GM23338 (cell line): ENCODE data around the gene C6orf89. TPM values are rescaled to one million over a fixed set of nuclear protein-coding genes. Genes with fewer than 3 reads are reported as not detected.

Source experiments
- ATAC-seq: fragments of 200-7000 bp; cut with Tn5 transposase; 3 replicates; pipeline ENCODE4 v1.9.1; 2020
- DNase-seq: peaks from one replicate; pipeline ENCODE4 v3.0.0-alpha.2; 2015; ENCODE audit warnings: low spot score
- H2AFZ ChIP-seq: fragments of 200-600 bp; sonication (generic); 2 replicates; pipeline ENCODE4 v1.8.0; 2016; ENCODE audit warnings: antibody characterized with exemption, mild to moderate bottlenecking, moderate library complexity
- H3F3A ChIP-seq: fragments of 200-600 bp; sonication (generic); replicated peaks from 2 replicates; pipeline ENCODE4 v1.8.0; 2017; ENCODE audit warnings: antibody characterized with exemption, mixed run types, low read depth
- H3K27ac ChIP-seq: fragments of 200-600 bp; sonication (generic); 2 replicates; pipeline ENCODE4 v1.6.1; 2016; ENCODE audit warnings: low read depth
- H3K27me3 ChIP-seq: fragments of 200-600 bp; sonication (generic); 2 replicates; pipeline ENCODE4 v1.8.0; 2016; ENCODE audit warnings: mild to moderate bottlenecking, mixed run types, moderate library complexity; ENCODE audit not compliant: insufficient read depth
- H3K36me3 ChIP-seq: fragments of 200-600 bp; sonication (generic); 2 replicates; pipeline ENCODE4 v1.8.0; 2016; ENCODE audit warnings: mild to moderate bottlenecking; ENCODE audit not compliant: insufficient read depth
- H3K4me1 ChIP-seq: fragments of 200-600 bp; sonication (generic); 2 replicates; pipeline ENCODE4 v1.8.0; 2016; ENCODE audit warnings: mild to moderate bottlenecking, moderate library complexity; ENCODE audit not compliant: insufficient read depth
- H3K4me2 ChIP-seq: fragments of 200-600 bp; sonication (generic); 2 replicates; pipeline ENCODE4 v1.7.1; 2017; ENCODE audit warnings: mixed run types
- H3K4me3 ChIP-seq: fragments of 200-600 bp; sonication (generic); 2 replicates; pipeline ENCODE4 v1.6.1; 2016; ENCODE audit warnings: mixed run types
- H3K79me2 ChIP-seq: fragments of 200-600 bp; sonication (generic); replicated peaks from 2 replicates; pipeline ENCODE4 v1.8.0; 2017; ENCODE audit warnings: mild to moderate bottlenecking; ENCODE audit not compliant: insufficient read depth
- H3K9me2 ChIP-seq: fragments of 200-600 bp; sonication (generic); 2 replicates; pipeline ENCODE4 v1.8.0; 2017; ENCODE audit not compliant: insufficient read depth
- H4K20me1 ChIP-seq: fragments of 200-600 bp; sonication (generic); replicated peaks from 2 replicates; pipeline ENCODE4 v1.8.0; 2017; ENCODE audit warnings: mild to moderate bottlenecking; ENCODE audit not compliant: insufficient read depth
- H3K27ac Mint-ChIP-seq: 2 replicates; pipeline ENCODE4 v1.8.0; 2020; ENCODE audit warnings: inconsistent platforms, mild to moderate bottlenecking, moderate library complexity, mixed read lengths
- H3K27me3 Mint-ChIP-seq: 3 replicates; pipeline ENCODE4 v1.8.0; 2022; ENCODE audit warnings: low read depth, mild to moderate bottlenecking, moderate library complexity, mixed read lengths, inconsistent platforms; ENCODE audit not compliant: insufficient read depth, poor library complexity
- H3K36me3 Mint-ChIP-seq: 3 replicates; pipeline ENCODE4 v1.8.0; 2021; ENCODE audit warnings: low read depth, mild to moderate bottlenecking, inconsistent platforms, moderate library complexity, mixed read lengths
- H3K4me1 Mint-ChIP-seq: 3 replicates; pipeline ENCODE4 v1.8.0; 2020; ENCODE audit warnings: mild to moderate bottlenecking, inconsistent platforms, mixed read lengths
- H3K4me3 Mint-ChIP-seq: 3 replicates; pipeline ENCODE4 v1.8.0; 2021; ENCODE audit warnings: moderate library complexity, mild to moderate bottlenecking, inconsistent platforms, mixed read lengths
- H3K9me3 Mint-ChIP-seq: 3 replicates; pipeline ENCODE4 v1.8.0; 2020; ENCODE audit warnings: moderate library complexity, mild to moderate bottlenecking, inconsistent platforms, mixed read lengths
- JUNB ChIP-seq: IDR thresholded peaks from one replicate; pipeline ENCODE4 v1.6.1; 2016; ENCODE audit warnings: antibody characterized with exemption; ENCODE audit not compliant: unreplicated experiment
- NANOG ChIP-seq: IDR thresholded peaks from 2 replicates; pipeline ENCODE4 v1.6.1; 2016; ENCODE audit warnings: antibody characterized with exemption, borderline replicate concordance
- POLR2AphosphoS5 ChIP-seq: IDR thresholded peaks from 2 replicates; pipeline ENCODE4 v1.6.1; 2016; ENCODE audit warnings: antibody characterized with exemption, low read depth
- REST ChIP-seq: IDR thresholded peaks from one replicate; pipeline ENCODE4 v1.6.1; 2018; ENCODE audit warnings: antibody characterized with exemption; ENCODE audit not compliant: unreplicated experiment
- STAT1 ChIP-seq: IDR thresholded peaks from one replicate; pipeline ENCODE4 v1.6.1; 2016; ENCODE audit warnings: antibody characterized with exemption; ENCODE audit not compliant: unreplicated experiment
- ZNF114 ChIP-seq: fragments of 250-450 bp; sonication (Bioruptor Pico); IDR thresholded peaks from 2 replicates; pipeline ENCODE4 v1.5.0; 2020; ENCODE audit warnings: mild to moderate bottlenecking, moderate library complexity
- polyA plus RNA-seq: library from polyadenylated mRNA; unstranded; fragments of >200 nt; fragmentation: Nextera tagmentation; extraction: Ambion mirVana; gene quantifications from 2 replicates; pipeline ENCODE4 v1.2.1, GENCODE V29; 2016
- total RNA-seq: library from RNA; depleted of rRNA; stranded (reverse); fragments of >200 nt; shearing (Covaris generic); gene quantifications from 2 replicates; pipeline ENCODE4 v1.2.3, GENCODE V29; 2014
- TF ChIP-seq, protein P1 (sequence below): fragments of 250-450 bp; sonication (Bioruptor Pico); IDR thresholded peaks from 2 replicates; pipeline ENCODE4 v1.5.0; 2020; ENCODE audit warnings: mild to moderate bottlenecking, moderate library complexity

Gene C6orf89
- total and polyA plus RNA-seq, 2 experiments from 2014 or later, result 3.7 to 7.9 TPM

GRCh38 chr6:36913082-36913481 lies 27.3 kb downstream of the C6orf89 start:
- Mint-ChIP-seq H3K9me3 (no peaks in the 10 kb centered on the region), H3K27ac (no peak overlapping the region), H3K4me3 (no peak overlapping the region), H3K27me3 (peaks cover 9% of the 10 kb centered on the region), H3K4me1 (peaks cover 8% of the 10 kb centered on the region), H3K36me3 (no peaks in the 10 kb centered on the region)
- Histone ChIP-seq H4K20me1 (no peaks in the 10 kb centered on the region), H3K27ac (no peak overlapping the region), H3K4me2 (no peak overlapping the region), H2AFZ (no peak overlapping the region), H3K4me3 (no peak overlapping the region), H3K36me3 (no peaks in the 10 kb centered on the region), H3F3A (no peaks in the 10 kb centered on the region), H3K9me2 (no peaks in the 10 kb centered on the region), H3K79me2 (no peaks in the 10 kb centered on the region), H3K4me1 (no peaks in the 10 kb centered on the region), H3K27me3 (no peaks in the 10 kb centered on the region)
- no peak for DNase-seq
- ATAC-seq, result no peak
- TF ChIP-seq, protein P1, sequence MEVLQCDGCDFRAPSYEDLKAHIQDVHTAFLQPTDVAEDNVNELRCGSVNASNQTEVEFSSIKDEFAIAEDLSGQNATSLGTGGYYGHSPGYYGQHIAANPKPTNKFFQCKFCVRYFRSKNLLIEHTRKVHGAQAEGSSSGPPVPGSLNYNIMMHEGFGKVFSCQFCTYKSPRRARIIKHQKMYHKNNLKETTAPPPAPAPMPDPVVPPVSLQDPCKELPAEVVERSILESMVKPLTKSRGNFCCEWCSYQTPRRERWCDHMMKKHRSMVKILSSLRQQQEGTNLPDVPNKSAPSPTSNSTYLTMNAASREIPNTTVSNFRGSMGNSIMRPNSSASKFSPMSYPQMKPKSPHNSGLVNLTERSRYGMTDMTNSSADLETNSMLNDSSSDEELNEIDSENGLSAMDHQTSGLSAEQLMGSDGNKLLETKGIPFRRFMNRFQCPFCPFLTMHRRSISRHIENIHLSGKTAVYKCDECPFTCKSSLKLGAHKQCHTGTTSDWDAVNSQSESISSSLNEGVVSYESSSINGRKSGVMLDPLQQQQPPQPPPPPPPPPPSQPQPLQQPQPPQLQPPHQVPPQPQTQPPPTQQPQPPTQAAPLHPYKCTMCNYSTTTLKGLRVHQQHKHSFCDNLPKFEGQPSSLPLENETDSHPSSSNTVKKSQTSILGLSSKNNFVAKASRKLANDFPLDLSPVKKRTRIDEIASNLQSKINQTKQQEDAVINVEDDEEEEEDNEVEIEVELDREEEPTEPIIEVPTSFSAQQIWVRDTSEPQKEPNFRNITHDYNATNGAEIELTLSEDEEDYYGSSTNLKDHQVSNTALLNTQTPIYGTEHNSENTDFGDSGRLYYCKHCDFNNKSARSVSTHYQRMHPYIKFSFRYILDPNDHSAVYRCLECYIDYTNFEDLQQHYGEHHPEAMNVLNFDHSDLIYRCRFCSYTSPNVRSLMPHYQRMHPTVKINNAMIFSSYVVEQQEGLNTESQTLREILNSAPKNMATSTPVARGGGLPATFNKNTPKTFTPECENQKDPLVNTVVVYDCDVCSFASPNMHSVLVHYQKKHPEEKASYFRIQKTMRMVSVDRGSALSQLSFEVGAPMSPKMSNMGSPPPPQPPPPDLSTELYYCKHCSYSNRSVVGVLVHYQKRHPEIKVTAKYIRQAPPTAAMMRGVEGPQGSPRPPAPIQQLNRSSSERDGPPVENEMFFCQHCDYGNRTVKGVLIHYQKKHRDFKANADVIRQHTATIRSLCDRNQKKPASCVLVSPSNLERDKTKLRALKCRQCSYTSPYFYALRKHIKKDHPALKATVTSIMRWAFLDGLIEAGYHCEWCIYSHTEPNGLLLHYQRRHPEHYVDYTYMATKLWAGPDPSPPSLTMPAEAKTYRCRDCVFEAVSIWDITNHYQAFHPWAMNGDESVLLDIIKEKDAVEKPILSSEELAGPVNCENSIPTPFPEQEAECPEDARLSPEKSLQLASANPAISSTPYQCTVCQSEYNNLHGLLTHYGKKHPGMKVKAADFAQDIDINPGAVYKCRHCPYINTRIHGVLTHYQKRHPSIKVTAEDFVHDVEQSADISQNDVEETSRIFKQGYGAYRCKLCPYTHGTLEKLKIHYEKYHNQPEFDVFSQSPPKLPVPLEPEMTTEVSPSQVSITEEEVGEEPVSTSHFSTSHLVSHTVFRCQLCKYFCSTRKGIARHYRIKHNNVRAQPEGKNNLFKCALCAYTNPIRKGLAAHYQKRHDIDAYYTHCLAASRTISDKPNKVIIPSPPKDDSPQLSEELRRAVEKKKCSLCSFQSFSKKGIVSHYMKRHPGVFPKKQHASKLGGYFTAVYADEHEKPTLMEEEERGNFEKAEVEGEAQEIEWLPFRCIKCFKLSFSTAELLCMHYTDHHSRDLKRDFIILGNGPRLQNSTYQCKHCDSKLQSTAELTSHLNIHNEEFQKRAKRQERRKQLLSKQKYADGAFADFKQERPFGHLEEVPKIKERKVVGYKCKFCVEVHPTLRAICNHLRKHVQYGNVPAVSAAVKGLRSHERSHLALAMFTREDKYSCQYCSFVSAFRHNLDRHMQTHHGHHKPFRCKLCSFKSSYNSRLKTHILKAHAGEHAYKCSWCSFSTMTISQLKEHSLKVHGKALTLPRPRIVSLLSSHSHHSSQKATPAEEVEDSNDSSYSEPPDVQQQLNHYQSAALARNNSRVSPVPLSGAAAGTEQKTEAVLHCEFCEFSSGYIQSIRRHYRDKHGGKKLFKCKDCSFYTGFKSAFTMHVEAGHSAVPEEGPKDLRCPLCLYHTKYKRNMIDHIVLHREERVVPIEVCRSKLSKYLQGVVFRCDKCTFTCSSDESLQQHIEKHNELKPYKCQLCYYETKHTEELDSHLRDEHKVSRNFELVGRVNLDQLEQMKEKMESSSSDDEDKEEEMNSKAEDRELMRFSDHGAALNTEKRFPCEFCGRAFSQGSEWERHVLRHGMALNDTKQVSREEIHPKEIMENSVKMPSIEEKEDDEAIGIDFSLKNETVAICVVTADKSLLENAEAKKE, result no peak
- TF ChIP-seq JUNB (no peak), NANOG (no peak), STAT1 (no peak), ZNF114 (CRISPR knock-in tag) (no peak), REST (no peak), POLR2AphosphoS5 (no peak)
